Stomach (tissue), 4 donors: ENCODE measurements around the gene SLC7A14.

Experiments used
- POLR2A ChIP-seq, 4 donors: fragments of 450-650 bp; IDR thresholded peaks; one replicate each; pipeline ENCODE4 v1.6.1; 2016; ENCODE audit warnings: antibody characterized with exemption in 4 of 4, control low read depth in 2 of 4, mild to moderate bottlenecking in 1 of 4, moderate library complexity in 1 of 4
- POLR2AphosphoS5 ChIP-seq, 3 donors: sonication (generic); formaldehyde crosslinking; IDR thresholded peaks; one replicate each; pipeline ENCODE4 v1.6.1; 2016; ENCODE audit warnings: antibody characterized with exemption in 3 of 3
- TF ChIP-seq, protein P1 (sequence below), 7 experiments: fragments of 450-650 bp in 4 of 7; fragments of 200-600 bp in 3 of 7; sonication (generic) in 3 of 7; IDR thresholded peaks; one replicate each; pipeline ENCODE4 v1.5.1; 2016 to 2019; ENCODE audit warnings: antibody characterized with exemption in 7 of 7, control low read depth in 2 of 7, mild to moderate bottlenecking in 1 of 7

DNA sequence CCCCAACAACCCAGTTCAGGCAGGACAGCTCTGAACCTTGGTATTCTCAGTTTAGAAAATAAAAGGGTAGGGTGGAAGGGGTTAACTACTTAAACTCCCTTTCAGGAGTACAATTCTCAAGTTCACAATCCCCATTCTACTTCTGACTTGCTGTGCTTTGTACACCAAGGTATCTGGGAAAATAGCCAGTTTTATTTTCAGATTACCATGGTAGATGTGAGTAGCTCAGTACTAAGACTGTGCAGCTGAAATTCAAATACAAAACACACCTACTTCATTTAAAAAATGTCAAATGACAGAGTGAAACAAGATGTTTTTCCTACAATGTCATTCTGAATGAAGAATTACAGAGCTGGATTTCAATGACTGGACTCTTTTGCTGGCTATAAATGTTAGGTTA lies 27.4 kb downstream of the SLC7A14 start:
- TF ChIP-seq POLR2A (IDR thresholded peaks at IDR 0.05) (no peak), POLR2AphosphoS5 (IDR thresholded peaks at IDR 0.05) (no peak)
- TF ChIP-seq, protein P1, sequence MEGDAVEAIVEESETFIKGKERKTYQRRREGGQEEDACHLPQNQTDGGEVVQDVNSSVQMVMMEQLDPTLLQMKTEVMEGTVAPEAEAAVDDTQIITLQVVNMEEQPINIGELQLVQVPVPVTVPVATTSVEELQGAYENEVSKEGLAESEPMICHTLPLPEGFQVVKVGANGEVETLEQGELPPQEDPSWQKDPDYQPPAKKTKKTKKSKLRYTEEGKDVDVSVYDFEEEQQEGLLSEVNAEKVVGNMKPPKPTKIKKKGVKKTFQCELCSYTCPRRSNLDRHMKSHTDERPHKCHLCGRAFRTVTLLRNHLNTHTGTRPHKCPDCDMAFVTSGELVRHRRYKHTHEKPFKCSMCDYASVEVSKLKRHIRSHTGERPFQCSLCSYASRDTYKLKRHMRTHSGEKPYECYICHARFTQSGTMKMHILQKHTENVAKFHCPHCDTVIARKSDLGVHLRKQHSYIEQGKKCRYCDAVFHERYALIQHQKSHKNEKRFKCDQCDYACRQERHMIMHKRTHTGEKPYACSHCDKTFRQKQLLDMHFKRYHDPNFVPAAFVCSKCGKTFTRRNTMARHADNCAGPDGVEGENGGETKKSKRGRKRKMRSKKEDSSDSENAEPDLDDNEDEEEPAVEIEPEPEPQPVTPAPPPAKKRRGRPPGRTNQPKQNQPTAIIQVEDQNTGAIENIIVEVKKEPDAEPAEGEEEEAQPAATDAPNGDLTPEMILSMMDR (IDR thresholded peaks at IDR 0.05) = no peak
